Astrocyte (in vitro differentiated cells and primary cell): ENCODE results near the gene PDE7B. TPM values are rescaled to one million over a fixed set of nuclear protein-coding genes. Genes with fewer than 3 reads are reported as not detected.
A peak's percentile ranks its signal among the peaks of the same experiment; 100 is the strongest.

Experiments used
- DNase-seq: peaks from one replicate; pipeline ENCODE4 v3.0.0-alpha.2; 2010; ENCODE audit warnings: low read depth
- FAIRE-seq: peaks from 2 replicates; lab custom pipeline; 2011; peaks lifted over from hg19 to GRCh38; lab: Jason Lieb, UNC
- H2AFZ ChIP-seq: 2 replicates; pipeline ENCODE4 v1.6.0; 2012; ENCODE audit warnings: low read depth, low read length, inconsistent platforms
- H3K27ac ChIP-seq: 2 replicates; pipeline ENCODE4 v1.5.1; 2011; ENCODE audit warnings: low read depth, low read length, inconsistent platforms
- H3K27me3 ChIP-seq: 2 replicates; pipeline ENCODE4 v1.6.0; 2011; ENCODE audit warnings: low read length, inconsistent platforms; ENCODE audit not compliant: insufficient read depth
- H3K36me3 ChIP-seq: 2 replicates; pipeline ENCODE4 v1.5.1; 2011; ENCODE audit warnings: low read length, inconsistent platforms; ENCODE audit not compliant: insufficient read depth
- H3K4me1 ChIP-seq: 2 replicates; pipeline ENCODE4 v1.5.1; 2011; ENCODE audit warnings: low read length, inconsistent platforms; ENCODE audit not compliant: insufficient read depth
- H3K4me2 ChIP-seq: 2 replicates; pipeline ENCODE4 v1.6.0; 2012; ENCODE audit warnings: low read length, inconsistent platforms
- H3K4me3 ChIP-seq: 2 replicates; pipeline ENCODE4 v1.5.1; 2011; ENCODE audit warnings: low read depth, mild to moderate bottlenecking, low read length, inconsistent platforms; ENCODE audit not compliant: insufficient read depth
- H3K79me2 ChIP-seq: 2 replicates; pipeline ENCODE4 v1.6.0; 2012; ENCODE audit warnings: mild to moderate bottlenecking, low read length, inconsistent platforms; ENCODE audit not compliant: insufficient read depth
- H3K9ac ChIP-seq: 2 replicates; pipeline ENCODE4 v1.6.0; 2012; ENCODE audit warnings: mild to moderate bottlenecking, low read length, inconsistent platforms
- H3K9me3 ChIP-seq: 2 replicates; pipeline ENCODE4 v1.5.1; 2012; ENCODE audit warnings: low read depth, mild to moderate bottlenecking, low read length, inconsistent platforms; ENCODE audit not compliant: insufficient read depth
- H4K20me1 ChIP-seq: 2 replicates; pipeline ENCODE4 v1.6.0; 2012; ENCODE audit warnings: low read length, inconsistent platforms; ENCODE audit not compliant: insufficient read depth
- H3K27ac Mint-ChIP-seq: one replicate; pipeline ENCODE4 v1.8.0; 2021; ENCODE audit warnings: mild to moderate bottlenecking, mixed read lengths; ENCODE audit not compliant: unreplicated experiment
- H3K27me3 Mint-ChIP-seq: one replicate; pipeline ENCODE4 v1.8.0; 2021; ENCODE audit warnings: low read depth, mixed read lengths; ENCODE audit not compliant: unreplicated experiment
- H3K36me3 Mint-ChIP-seq: one replicate; pipeline ENCODE4 v1.8.0; 2021; ENCODE audit warnings: low read depth, mixed read lengths; ENCODE audit not compliant: unreplicated experiment
- H3K4me1 Mint-ChIP-seq: one replicate; pipeline ENCODE4 v1.8.0; 2021; ENCODE audit warnings: low read depth, mixed read lengths; ENCODE audit not compliant: unreplicated experiment
- H3K4me3 Mint-ChIP-seq: one replicate; pipeline ENCODE4 v1.8.0; 2021; ENCODE audit warnings: mild to moderate bottlenecking, moderate library complexity, mixed read lengths; ENCODE audit not compliant: unreplicated experiment
- H3K9me3 Mint-ChIP-seq: one replicate; pipeline ENCODE4 v1.8.0; 2021; ENCODE audit warnings: mild to moderate bottlenecking, mixed read lengths; ENCODE audit not compliant: unreplicated experiment
- EZH2 ChIP-seq: IDR thresholded peaks from 2 replicates; pipeline ENCODE4 v1.6.1; 2012; ENCODE audit warnings: mild to moderate bottlenecking, low read length, inconsistent platforms; ENCODE audit not compliant: insufficient read depth
- total RNA-seq: library from RNA; stranded (reverse); gene quantifications from 2 replicates; pipeline ENCODE4 v1.2.1, GENCODE V29; 2021
- TF ChIP-seq, protein P1 (sequence below): IDR thresholded peaks from 2 replicates; pipeline ENCODE4 v1.5.1; 2011; ENCODE audit warnings: low read depth, mild to moderate bottlenecking, inconsistent platforms, low read length, moderate library complexity; ENCODE audit not compliant: insufficient read depth

PDE7B gene
- total RNA-seq, 1 donor from 2014 or later = 0.27 TPM

DNA sequence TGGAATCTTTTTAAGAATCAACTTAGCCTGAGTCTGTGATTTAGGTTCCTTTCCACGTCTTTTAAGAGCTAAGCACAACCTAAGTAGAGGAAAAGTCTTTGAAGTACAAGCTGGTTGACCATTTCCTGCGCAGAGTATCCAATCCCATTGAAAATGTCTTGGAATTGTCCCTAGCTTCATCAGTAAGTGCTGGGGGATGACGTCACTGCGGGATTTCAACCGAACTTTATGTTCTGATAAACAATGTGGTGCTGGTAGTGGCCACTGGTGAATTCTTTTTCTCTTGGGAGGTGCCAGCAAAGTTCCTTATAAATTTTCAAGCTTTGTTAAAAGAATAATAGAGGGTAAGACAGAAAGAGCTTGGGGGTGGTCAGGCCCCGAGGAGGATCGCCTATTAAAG, 69.2 kb downstream of the PDE7B start:
- Histone ChIP-seq H3K9ac (no peak overlapping the region), H3K79me2 (no peaks in the 10 kb centered on the region), H3K27me3 (no peaks in the 10 kb centered on the region), H2AFZ (no peak overlapping the region), H3K4me3 (no peak overlapping the region), H3K4me2 (no peak overlapping the region), H3K36me3 (no peaks in the 10 kb centered on the region), H3K9me3 (no peaks in the 10 kb centered on the region), H3K4me1 (peaks cover 14% of the 10 kb centered on the region), H4K20me1 (no peaks in the 10 kb centered on the region), H3K27ac (no peak overlapping the region)
- Mint-ChIP-seq H3K4me3 (no peak overlapping the region), H3K9me3 (no peaks in the 10 kb centered on the region), H3K4me1 (peaks cover 15% of the 10 kb centered on the region), H3K36me3 (no peaks in the 10 kb centered on the region), H3K27ac (no peak overlapping the region), H3K27me3 (no peaks in the 10 kb centered on the region)
- no peak for DNase-seq
- TF ChIP-seq, protein P1, sequence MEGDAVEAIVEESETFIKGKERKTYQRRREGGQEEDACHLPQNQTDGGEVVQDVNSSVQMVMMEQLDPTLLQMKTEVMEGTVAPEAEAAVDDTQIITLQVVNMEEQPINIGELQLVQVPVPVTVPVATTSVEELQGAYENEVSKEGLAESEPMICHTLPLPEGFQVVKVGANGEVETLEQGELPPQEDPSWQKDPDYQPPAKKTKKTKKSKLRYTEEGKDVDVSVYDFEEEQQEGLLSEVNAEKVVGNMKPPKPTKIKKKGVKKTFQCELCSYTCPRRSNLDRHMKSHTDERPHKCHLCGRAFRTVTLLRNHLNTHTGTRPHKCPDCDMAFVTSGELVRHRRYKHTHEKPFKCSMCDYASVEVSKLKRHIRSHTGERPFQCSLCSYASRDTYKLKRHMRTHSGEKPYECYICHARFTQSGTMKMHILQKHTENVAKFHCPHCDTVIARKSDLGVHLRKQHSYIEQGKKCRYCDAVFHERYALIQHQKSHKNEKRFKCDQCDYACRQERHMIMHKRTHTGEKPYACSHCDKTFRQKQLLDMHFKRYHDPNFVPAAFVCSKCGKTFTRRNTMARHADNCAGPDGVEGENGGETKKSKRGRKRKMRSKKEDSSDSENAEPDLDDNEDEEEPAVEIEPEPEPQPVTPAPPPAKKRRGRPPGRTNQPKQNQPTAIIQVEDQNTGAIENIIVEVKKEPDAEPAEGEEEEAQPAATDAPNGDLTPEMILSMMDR = no peak
- no peak for TF ChIP-seq EZH2
- no peak for FAIRE-seq

DNA sequence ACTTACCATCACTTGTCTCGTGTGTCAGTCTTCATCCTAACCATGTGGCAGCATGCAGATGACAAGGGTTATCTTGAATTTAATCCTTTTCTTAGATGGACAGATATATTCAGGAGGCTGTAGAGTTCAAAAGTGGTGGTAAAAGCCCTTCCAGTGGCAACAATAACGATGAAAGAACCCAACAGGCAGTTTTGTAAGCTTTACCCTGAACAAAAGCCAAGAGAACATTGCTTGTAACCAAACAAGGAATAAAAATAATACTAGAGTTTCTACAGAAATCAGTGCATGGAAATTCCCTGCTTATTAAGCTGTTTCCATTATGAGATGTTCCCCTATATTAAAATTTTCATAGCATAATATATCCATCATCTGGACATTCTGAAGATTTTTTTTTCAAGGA, 69.7 kb downstream of the PDE7B start:
- Histone ChIP-seq H3K36me3 (no peaks in the 10 kb centered on the region), H2AFZ (no peak overlapping the region), H3K9ac (no peak overlapping the region), H3K9me3 (no peaks in the 10 kb centered on the region), H3K4me2 (no peak overlapping the region), H4K20me1 (no peaks in the 10 kb centered on the region), H3K27ac (peak overlapping the region; percentile 71), H3K27me3 (no peaks in the 10 kb centered on the region), H3K4me1 (peaks cover 14% of the 10 kb centered on the region), H3K79me2 (no peaks in the 10 kb centered on the region), H3K4me3 (no peak overlapping the region)
- no peak overlapping the region for H3K4me3 Mint-ChIP-seq
- FAIRE-seq = no peak
- H3K27ac Mint-ChIP-seq = no peak overlapping the region
- no peaks in the 10 kb centered on the region for H3K9me3 Mint-ChIP-seq
- no peak for TF ChIP-seq EZH2
- peaks cover 15% of the 10 kb centered on the region for H3K4me1 Mint-ChIP-seq
- H3K36me3 Mint-ChIP-seq = no peaks in the 10 kb centered on the region
- no peaks in the 10 kb centered on the region for H3K27me3 Mint-ChIP-seq
- no peak for DNase-seq

DNA sequence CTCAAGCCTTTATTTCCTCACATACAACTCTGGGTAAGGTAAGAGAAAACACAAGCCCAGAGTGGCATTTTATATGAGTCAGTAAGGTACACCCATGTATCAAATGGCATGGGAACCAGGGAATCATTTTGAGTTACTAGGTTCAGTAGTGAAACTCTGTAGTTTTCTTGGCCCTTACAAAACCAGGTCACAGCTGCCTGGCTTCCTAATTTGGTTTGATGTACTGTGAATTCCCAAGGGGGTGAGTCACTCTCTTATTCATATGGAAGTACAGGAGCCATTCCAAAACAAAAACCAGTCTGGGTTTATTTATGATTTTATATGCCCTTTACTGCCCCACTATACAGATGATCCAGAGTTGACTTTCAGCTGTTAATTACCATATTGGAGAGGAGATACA, 70.7 kb downstream of the PDE7B start:
- H3K27ac Mint-ChIP-seq = peak overlapping the region; percentile 86
- peaks cover 15% of the 10 kb centered on the region for H3K4me1 Mint-ChIP-seq
- H3K9me3 Mint-ChIP-seq = no peaks in the 10 kb centered on the region
- Histone ChIP-seq H3K79me2 (no peaks in the 10 kb centered on the region), H4K20me1 (no peaks in the 10 kb centered on the region), H3K4me2 (peak overlapping the region; percentile 49), H3K27ac (peak overlapping the region; percentile 71), H3K27me3 (no peaks in the 10 kb centered on the region), H2AFZ (no peak overlapping the region), H3K9me3 (no peaks in the 10 kb centered on the region), H3K4me3 (no peak overlapping the region), H3K4me1 (peaks cover 14% of the 10 kb centered on the region), H3K9ac (peak overlapping the region; percentile 11), H3K36me3 (no peaks in the 10 kb centered on the region)
- no peak overlapping the region for H3K4me3 Mint-ChIP-seq
- H3K27me3 Mint-ChIP-seq = no peaks in the 10 kb centered on the region
- TF ChIP-seq, protein P1 = no peak
- no peak for TF ChIP-seq EZH2
- no peaks in the 10 kb centered on the region for H3K36me3 Mint-ChIP-seq
- FAIRE-seq (peak; percentile 77), DNase-seq (peak; percentile 98)
